Ascending aorta (tissue), 2 donors: ENCODE results near the gene XYLT1. TPM values are rescaled to one million over a fixed set of nuclear protein-coding genes. Genes with fewer than 3 reads are reported as not detected.

Experiments
- DNase-seq, 2 donors: peaks; one replicate each; pipeline ENCODE4 v3.0.0-alpha.2; 2019; ENCODE audit warnings: low spot score in 2 of 2
- H3K27ac ChIP-seq, 2 donors: fragments of 200-600 bp; sonication (generic); one replicate each; pipeline ENCODE4 v1.5.1; 2016 to 2017; ENCODE audit warnings: mild to moderate bottlenecking in 1 of 2
- H3K27me3 ChIP-seq: fragments of 200-600 bp; sonication (generic); one replicate; pipeline ENCODE4 v1.5.1; 2017
- H3K36me3 ChIP-seq, 2 donors: fragments of 200-600 bp; sonication (generic); one replicate each; pipeline ENCODE4 v1.5.1; 2016
- H3K4me1 ChIP-seq, 2 donors: fragments of 200-600 bp; sonication (generic); one replicate each; pipeline ENCODE4 v1.5.1; 2016 to 2017; ENCODE audit warnings: mild to moderate bottlenecking in 1 of 2
- H3K4me3 ChIP-seq, 2 donors: fragments of 200-600 bp; sonication (generic); one replicate each; pipeline ENCODE4 v1.5.1; 2016 to 2017; ENCODE audit warnings: mild to moderate bottlenecking in 1 of 2
- H3K9me3 ChIP-seq, 2 donors: fragments of 200-600 bp; sonication (generic); one replicate each; pipeline ENCODE4 v1.5.1; 2016
- intact Hi-C: fragments of 100-400 bp; cut with DNase I; formaldehyde crosslinking; loops from one replicate; pipeline ENCODE4 v1.15.1; 2023
- total RNA-seq: library from RNA; depleted of rRNA; stranded (reverse); fragments of >200 nt; gene quantifications from one replicate; pipeline ENCODE4 v1.1.0, GENCODE V29; 2016
- TF ChIP-seq, protein P1 (sequence below), 3 experiments: fragments of 200-600 bp in 2 of 3; fragments of 450-650 bp in 1 of 3; sonication (generic) in 2 of 3; IDR thresholded peaks; one replicate each; pipeline ENCODE4 v1.5.1; 2016 to 2019; ENCODE audit warnings: antibody characterized with exemption in 3 of 3, mild to moderate bottlenecking in 1 of 3, moderate library complexity in 1 of 3

Gene XYLT1
- total RNA-seq, 1 donor from 2014 or later, result 6.7 TPM

DNA sequence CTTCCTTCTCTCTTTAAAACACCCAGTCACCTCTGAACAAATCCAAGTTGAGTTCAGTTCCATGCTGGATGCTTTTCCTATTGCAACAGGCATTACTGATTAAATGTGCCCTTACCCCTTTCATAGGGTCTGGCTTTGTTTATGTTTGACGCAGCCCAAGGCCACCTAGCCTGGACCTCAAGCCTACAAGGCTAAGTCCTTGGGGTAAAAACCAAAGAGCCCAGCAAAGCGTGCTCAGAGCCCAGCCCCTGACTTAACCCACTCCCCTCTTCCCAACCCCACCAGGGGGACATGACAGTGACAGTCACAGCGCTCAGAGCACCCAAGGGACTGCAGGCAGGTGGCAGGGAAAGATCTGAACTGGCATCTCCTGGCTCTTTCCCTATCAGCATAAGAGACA is 200.6 kb downstream of the XYLT1 start:
- peaks cover 3 to 7% of the 10 kb centered on the region in 2 donors for H3K4me1 ChIP-seq
- intact Hi-C loops, result no loop called here
- H3K36me3 ChIP-seq, result no peaks in the 10 kb centered on the region
- H3K27ac ChIP-seq, result no peak overlapping the region
- no peak for DNase-seq
- H3K4me3 ChIP-seq, result no peak overlapping the region
- TF ChIP-seq, protein P1, sequence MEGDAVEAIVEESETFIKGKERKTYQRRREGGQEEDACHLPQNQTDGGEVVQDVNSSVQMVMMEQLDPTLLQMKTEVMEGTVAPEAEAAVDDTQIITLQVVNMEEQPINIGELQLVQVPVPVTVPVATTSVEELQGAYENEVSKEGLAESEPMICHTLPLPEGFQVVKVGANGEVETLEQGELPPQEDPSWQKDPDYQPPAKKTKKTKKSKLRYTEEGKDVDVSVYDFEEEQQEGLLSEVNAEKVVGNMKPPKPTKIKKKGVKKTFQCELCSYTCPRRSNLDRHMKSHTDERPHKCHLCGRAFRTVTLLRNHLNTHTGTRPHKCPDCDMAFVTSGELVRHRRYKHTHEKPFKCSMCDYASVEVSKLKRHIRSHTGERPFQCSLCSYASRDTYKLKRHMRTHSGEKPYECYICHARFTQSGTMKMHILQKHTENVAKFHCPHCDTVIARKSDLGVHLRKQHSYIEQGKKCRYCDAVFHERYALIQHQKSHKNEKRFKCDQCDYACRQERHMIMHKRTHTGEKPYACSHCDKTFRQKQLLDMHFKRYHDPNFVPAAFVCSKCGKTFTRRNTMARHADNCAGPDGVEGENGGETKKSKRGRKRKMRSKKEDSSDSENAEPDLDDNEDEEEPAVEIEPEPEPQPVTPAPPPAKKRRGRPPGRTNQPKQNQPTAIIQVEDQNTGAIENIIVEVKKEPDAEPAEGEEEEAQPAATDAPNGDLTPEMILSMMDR (IDR thresholded peaks at IDR 0.05), result no peak
- H3K9me3 ChIP-seq, result no peaks in the 10 kb centered on the region
- H3K27me3 ChIP-seq, result no peaks in the 10 kb centered on the region

DNA sequence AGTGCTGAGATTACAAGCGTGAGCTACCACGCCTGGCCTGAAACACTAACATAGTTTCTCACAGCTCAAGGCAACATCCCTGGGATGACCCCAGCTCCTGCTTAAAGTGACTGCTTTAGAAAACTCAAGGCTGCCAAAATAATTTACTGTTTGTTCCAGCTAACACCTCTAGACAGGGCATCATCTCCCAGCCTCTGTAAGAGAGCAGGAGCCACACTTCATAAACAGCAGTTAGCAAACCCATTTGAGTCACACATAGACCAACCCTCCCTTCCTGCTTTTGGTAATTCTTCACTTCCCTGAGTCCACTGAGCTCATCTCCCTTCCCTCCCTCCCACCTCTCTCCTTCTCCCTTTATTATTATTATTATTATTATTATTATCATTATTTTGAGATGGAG is 201.3 kb downstream of the XYLT1 start:
- Histone ChIP-seq H3K36me3 (no peaks in the 10 kb centered on the region), H3K4me3 (no peak overlapping the region), H3K27me3 (no peaks in the 10 kb centered on the region), H3K9me3 (no peaks in the 10 kb centered on the region), H3K27ac (no peak overlapping the region), H3K4me1 (peaks cover 3 to 7% of the 10 kb centered on the region in 2 donors)
- intact Hi-C loops, result no loop called here
- TF ChIP-seq, protein P1 (IDR thresholded peaks at IDR 0.05), result no peak
- DNase-seq, result no peak

DNA sequence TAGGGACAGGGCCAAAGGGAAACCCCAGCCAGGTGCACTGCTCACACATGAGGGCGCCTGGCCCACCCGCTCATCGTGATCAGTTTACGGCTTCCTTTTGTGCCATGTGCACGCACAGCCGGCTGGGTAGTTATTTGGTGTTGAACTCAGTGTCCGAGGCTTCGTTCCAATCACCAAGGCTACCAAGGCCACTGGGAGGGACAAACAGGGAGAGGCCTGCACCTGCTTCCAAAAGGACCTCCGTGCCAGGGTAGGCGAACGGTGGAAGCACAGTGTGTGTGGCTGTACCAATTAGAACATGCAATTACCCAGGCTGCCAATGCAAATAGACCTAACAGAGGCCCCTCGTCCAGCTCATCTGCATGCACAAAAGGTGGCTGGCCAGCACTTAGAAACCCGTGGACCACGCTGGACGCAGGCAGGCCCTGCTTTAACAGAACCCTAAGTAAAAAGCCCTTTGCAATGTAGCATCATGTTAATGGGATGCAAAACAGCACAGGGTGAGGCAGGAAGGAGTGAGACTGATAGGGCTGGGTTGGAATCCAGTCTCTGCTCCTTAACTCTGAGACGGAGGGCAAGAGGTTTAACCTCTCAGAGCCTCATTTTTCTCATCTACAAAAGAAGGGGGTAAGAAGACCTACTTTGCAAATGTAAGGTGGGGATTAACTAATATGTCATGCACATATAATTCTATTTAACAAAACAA is 204.0 kb downstream of the XYLT1 start:
- intact Hi-C loops, result no loop called here
- Histone ChIP-seq H3K4me1 (peaks cover 3 to 5% of the 10 kb centered on the region in 2 donors), H3K27me3 (no peaks in the 10 kb centered on the region), H3K36me3 (no peaks in the 10 kb centered on the region), H3K27ac (no peak overlapping the region), H3K4me3 (no peak overlapping the region), H3K9me3 (no peaks in the 10 kb centered on the region)
- DNase-seq, result no peak
- TF ChIP-seq, protein P1 (IDR thresholded peaks at IDR 0.05), result no peak

DNA sequence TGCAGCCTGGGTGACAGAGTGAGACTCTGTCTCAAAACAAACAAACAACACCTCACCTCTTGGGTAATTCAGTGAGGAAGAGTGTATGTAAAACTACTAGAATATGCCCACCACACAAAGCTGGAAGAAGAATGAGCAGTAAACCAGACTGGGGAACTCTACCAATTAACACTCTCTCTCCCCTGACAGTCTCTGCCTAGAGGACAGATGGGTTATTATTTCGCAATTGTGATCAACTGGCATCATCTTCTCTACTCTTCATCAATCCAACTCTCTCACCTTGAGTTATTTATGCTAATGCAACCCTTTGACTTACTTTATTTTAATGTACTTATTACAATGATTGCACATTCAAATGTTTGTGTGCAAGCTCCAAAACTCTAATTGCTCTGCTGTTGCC is 205.6 kb downstream of the XYLT1 start:
- Histone ChIP-seq H3K4me1 (no peaks in the 10 kb centered on the region), H3K27ac (no peak overlapping the region), H3K27me3 (no peaks in the 10 kb centered on the region), H3K4me3 (no peak overlapping the region), H3K36me3 (no peaks in the 10 kb centered on the region), H3K9me3 (no peaks in the 10 kb centered on the region)
- no peak for DNase-seq
- intact Hi-C loops, result no loop called here
- TF ChIP-seq, protein P1 (IDR thresholded peaks at IDR 0.05), result no peak

DNA sequence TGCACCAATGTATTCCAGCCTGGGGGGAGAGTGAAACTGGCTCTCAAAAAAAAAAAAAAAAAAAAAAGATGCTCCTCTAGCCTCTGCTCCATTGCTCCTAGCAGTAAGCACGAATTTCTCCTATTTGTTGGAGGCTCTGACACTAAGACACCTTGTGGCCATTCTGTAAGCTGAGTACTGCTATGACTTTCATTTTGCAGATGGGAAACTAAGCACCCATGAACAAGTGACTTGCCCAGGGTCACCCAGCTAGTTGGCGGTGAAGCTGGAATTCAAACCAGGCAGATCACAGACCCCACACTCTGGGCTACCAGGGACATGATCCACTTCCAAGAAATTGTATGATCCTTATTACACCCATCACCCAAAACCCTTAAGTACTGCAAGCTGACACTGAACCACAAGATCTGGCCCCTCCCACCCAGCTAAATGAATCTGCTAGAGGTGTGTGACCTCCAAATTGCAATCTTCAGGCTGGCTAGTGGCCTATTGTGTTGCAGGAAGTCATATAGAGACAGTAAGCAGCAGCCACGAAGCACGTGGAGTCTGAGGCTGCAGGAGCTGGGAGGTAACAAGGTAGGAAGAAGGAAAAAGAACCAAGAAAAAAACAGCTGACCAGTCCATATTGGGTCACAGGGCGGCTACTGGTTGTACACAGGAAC is 209.4 kb downstream of the XYLT1 start:
- TF ChIP-seq, protein P1 (IDR thresholded peaks at IDR 0.05), result no peak
- DNase-seq, result no peak

More for the DNA sequence above, 209.4 kb downstream of the XYLT1 start:
- no peak overlapping the region for H3K4me3 ChIP-seq
- H3K9me3 ChIP-seq, result no peaks in the 10 kb centered on the region
- no peak overlapping the region for H3K27ac ChIP-seq
- no peaks in the 10 kb centered on the region for H3K27me3 ChIP-seq
- H3K4me1 ChIP-seq, result no peaks in the 10 kb centered on the region
- no peaks in the 10 kb centered on the region for H3K36me3 ChIP-seq
- intact Hi-C loops, result no loop called here
